ENCODE data around the gene MFAP1.

Gene MFAP1

DNA sequence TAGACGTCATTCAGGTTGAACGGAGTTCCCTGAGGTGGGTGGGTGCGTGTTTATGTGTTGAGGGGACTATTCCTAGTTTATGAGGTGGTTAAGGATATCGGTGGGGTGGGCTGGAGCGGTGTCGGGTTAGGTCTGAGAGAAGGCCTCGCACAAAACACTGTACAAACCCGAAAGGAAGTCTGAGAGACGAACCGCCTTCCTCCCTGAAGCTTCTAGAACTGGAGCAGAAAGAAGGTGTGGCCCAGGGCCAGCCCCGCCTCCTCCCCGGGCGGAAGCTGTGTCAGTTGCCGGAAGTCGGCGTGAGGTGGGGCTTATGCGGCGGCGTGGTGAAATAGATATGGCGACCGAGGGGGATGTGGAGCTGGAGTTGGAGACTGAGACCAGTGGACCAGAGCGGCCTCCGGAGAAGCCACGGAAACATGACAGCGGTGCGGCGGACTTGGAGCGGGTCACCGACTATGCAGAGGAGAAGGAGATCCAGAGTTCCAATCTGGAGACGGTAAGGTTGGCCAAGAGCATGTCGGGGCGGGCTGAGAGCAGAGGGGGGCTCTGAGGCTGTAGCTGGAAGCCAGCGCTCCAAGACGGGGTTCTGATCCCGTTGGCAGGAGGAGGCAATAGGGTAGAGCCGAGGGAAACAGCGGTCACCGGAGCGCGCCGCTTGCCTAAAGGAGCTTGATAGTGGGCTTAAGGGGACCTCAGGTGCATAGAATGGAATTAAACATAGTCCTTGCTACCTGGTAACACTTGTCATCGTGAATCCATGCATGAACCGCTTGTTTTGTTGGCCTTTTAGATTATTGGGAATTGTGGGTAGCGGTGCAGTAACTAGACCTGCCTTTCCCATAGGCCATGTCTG, 24.0 kb downstream of the MFAP1 start, which contains the start of gene HYPK:
HYPK (plus strand) TSS at position 314 of the 856 bp plus-strand sequence; CDS start at position 338, 24 bp downstream.
- Histone ChIP-seq H3K9me3 (no peaks in the 10 kb centered on the region), H3K4me1 (peaks cover 6% of the 10 kb centered on the region), H3K4me3 (peak within 1 kb of the TSS; percentile 75), H3K27me3 (ENCODE audit: low read depth) (no peaks in the 10 kb centered on the region), H3K36me3 (replicated peaks) (peaks cover 61% of the 10 kb centered on the region)
- in situ Hi-C loops (cut with MboI; ENCODE audit: low sequenced_read_pairs): no loop called here
- peak; percentile 72 to 94 for DNase-seq (ENCODE audit: low spot score in 2 of 2)

DNA sequence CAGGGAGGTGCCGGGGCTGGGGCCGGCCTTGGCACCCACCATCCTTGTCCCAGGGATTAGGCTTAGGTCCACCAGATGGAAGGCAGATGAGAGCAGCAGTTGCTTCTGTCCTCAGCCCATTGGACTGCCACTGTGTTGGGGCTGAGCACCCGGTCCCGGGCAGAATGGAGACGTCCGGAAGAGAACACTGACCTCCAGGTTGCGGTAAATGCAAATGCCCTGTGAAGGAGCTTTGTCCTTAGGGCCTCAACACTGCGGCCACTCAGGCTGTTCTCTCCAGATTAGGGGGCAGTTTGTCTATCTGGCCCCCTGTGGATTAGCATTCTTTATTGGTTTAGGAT, 24.6 kb downstream of the MFAP1 start, which contains the start of gene SERINC4:
SERINC4 (minus strand) TSS at position 276 of the 341 bp plus-strand sequence; CDS start at position 42, 234 bp downstream.
- peak within 1 kb of the TSS; percentile 75 for H3K4me3 ChIP-seq
- in situ Hi-C loops (cut with MboI; ENCODE audit: low sequenced_read_pairs): no loop called here
- no peaks in the 10 kb centered on the region for H3K9me3 ChIP-seq
- DNase-seq (ENCODE audit: low spot score in 2 of 2): no peak
- H3K36me3 ChIP-seq (replicated peaks): peaks cover 61% of the 10 kb centered on the region
- H3K4me1 ChIP-seq: peaks cover 6% of the 10 kb centered on the region
- H3K27me3 ChIP-seq (ENCODE audit: low read depth): no peaks in the 10 kb centered on the region

DNA sequence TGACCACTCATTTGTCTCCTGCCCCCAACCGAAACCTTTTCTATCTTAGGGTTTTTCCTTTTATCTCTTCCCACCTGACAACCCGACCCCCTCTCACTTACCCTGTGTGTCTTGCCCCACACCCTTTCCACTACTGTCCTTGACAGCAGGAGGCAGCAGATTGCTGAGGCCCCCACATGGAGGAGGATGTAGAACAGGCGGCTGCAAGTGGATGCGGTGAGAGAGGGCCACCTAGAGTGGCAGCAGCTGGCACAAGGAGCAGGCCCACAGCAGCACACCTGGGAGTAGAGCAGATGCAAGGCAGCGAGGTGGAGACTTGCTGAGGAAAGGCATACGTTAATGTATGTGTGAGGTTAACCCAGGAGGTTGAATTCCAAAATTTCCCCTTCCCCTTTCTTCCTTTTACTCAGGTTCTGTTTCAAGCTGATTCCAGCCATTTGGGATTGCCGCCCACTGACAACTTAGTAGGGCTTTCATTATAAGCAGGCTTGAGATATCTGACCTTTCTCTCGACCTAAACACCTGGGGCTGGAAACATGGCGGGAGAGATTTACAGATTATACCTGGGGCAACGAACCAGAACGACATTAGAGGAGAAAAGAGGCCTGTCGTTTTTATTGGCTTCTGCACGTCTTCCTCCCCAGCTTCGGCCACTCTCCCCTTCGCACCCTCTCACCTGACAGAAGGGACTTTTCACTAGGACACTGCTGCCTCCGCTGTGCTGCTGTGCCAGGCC, 25.1 kb downstream of the MFAP1 start:
- peaks cover 61% of the 10 kb centered on the region for H3K36me3 ChIP-seq (replicated peaks)
- H3K4me3 ChIP-seq: no peak overlapping the region
- peaks cover 6% of the 10 kb centered on the region for H3K4me1 ChIP-seq
- in situ Hi-C loops (cut with MboI; ENCODE audit: low sequenced_read_pairs): no loop called here
- DNase-seq (ENCODE audit: low spot score in 2 of 2): no peak
- H3K27me3 ChIP-seq (ENCODE audit: low read depth): no peaks in the 10 kb centered on the region
- no peaks in the 10 kb centered on the region for H3K9me3 ChIP-seq

DNA sequence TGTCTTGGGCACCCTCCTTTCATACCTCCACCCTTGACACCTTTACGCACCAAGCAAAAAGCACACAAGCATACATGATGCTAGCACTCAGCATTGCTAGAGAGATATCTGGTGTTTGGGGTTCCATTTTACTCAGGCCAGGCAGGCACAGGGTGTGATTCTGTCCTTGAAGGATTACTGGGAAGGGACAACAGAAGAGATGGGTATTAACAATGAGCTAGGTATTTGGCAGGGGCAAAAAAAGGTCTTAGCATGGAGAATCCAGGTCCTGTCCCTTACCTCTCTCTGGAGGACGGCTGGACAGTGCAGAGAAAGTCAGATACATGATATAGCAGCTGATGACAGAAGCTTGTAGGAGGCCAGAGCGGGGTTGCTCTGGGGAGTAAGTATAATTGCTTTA, 27.9 kb downstream of the MFAP1 start:
- peaks cover 68% of the 10 kb centered on the region for H3K36me3 ChIP-seq (replicated peaks)
- H3K9me3 ChIP-seq: no peaks in the 10 kb centered on the region
- no peak overlapping the region for H3K4me3 ChIP-seq
- no peaks in the 10 kb centered on the region for H3K27me3 ChIP-seq (ENCODE audit: low read depth)
- DNase-seq (ENCODE audit: low spot score in 2 of 2): no peak
- in situ Hi-C loops (cut with MboI; ENCODE audit: low sequenced_read_pairs): no loop called here
- H3K4me1 ChIP-seq: peaks cover 13% of the 10 kb centered on the region

DNA sequence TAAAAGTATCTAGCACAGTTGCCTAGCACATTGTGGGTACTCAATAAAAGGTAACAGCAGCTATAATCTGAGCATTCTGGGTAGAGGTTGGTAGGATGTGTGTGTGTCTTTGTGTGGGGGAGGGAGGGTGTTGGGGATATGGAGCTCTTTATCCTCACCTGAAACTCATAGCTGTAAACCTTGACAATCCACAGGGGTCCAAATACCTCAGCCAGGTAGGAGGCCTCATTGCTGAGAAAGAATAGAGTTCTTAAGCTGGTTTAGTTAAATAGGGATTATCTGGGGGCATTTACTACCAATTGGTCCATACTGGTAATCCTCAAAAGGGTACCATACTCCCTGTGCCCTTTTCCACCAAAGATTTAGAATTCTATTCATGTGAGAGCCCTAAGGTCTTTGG, 28.5 kb downstream of the MFAP1 start:
- DNase-seq (ENCODE audit: low spot score in 2 of 2): no peak
- no peak overlapping the region for H3K4me3 ChIP-seq
- H3K27me3 ChIP-seq (ENCODE audit: low read depth): no peaks in the 10 kb centered on the region
- no peaks in the 10 kb centered on the region for H3K9me3 ChIP-seq
- in situ Hi-C loops (cut with MboI; ENCODE audit: low sequenced_read_pairs): no loop called here
- peaks cover 16% of the 10 kb centered on the region for H3K4me1 ChIP-seq
- H3K36me3 ChIP-seq (replicated peaks): peaks cover 66% of the 10 kb centered on the region

DNA sequence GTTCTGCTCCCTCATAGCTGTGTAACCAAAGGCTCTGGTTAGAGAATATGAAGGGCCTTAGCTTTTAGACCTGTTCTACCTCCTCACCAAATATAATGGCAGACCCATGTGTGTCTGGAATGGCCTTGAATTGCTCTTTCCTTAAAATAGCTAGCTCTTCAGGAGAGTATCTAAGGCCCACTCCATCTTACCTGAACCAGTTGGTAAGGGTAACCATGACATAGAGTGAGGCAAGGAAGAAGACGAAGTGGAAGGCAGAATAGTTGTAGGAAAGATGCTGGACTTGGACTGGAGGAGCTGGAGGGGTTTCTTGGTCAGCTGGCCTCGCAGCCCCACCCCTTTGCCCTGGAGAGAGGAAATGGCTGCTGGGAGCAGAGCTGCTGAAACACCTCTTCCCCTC, 29.3 kb downstream of the MFAP1 start:
- Histone ChIP-seq H3K9me3 (no peaks in the 10 kb centered on the region), H3K4me3 (no peak overlapping the region), H3K36me3 (replicated peaks) (peaks cover 63% of the 10 kb centered on the region), H3K4me1 (peaks cover 15% of the 10 kb centered on the region), H3K27me3 (ENCODE audit: low read depth) (no peaks in the 10 kb centered on the region)
- no peak for DNase-seq (ENCODE audit: low spot score in 2 of 2)
- in situ Hi-C loops (cut with MboI; ENCODE audit: low sequenced_read_pairs): no loop called here

DNA sequence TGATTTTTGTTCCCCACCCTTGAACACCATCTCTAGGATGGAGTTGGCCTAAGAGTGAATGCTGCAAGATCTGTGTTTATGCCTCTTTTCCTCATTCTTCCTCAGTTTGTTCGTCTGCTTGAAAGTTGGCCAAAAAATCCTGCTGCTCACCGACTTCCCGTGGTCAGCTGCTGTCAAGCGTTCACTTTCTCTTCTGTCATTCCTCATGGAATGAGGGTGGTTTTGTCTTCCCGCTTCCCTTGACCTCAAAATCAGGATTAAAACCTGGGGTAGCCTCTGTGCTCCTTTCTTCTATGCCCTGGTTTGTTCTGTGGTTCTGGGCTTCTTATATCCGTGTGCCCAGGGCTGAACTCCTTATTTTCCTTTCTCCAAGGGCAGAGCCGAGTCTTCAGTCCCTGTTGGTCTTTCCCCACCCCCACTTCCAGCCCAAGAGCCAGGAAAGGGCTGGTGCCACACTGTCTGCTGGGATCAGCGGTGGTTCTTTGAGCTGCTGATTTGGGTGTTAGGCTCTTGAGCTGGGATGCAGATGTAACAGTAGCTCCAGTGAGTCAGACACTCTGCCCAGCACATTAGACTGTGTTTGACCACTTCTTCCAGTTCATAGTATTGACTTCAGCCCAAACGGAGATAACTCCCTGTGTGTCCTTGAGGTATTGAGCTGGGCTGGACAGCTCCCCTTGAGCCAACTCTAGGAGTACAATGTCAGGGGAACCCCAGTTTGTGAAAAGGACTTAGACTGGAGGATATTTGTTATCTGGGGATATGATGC, 30.0 kb downstream of the MFAP1 start:
- Histone ChIP-seq H3K4me1 (peaks cover 10% of the 10 kb centered on the region), H3K36me3 (replicated peaks) (peaks cover 55% of the 10 kb centered on the region), H3K27me3 (ENCODE audit: low read depth) (no peaks in the 10 kb centered on the region), H3K4me3 (no peak overlapping the region), H3K9me3 (no peaks in the 10 kb centered on the region)
- no peak for DNase-seq (ENCODE audit: low spot score in 2 of 2)
- in situ Hi-C loops (cut with MboI; ENCODE audit: low sequenced_read_pairs): no loop called here

DNA sequence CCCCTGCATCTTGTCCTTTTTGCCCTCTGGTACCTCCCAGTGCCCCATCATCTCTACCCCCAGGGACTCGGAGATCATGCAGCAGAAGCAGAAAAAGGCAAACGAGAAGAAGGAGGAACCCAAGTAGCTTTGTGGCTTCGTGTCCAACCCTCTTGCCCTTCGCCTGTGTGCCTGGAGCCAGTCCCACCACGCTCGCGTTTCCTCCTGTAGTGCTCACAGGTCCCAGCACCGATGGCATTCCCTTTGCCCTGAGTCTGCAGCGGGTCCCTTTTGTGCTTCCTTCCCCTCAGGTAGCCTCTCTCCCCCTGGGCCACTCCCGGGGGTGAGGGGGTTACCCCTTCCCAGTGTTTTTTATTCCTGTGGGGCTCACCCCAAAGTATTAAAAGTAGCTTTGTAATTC, 30.8 kb downstream of the MFAP1 start:
- Histone ChIP-seq H3K4me3 (peak overlapping the region; percentile 98), H3K27me3 (ENCODE audit: low read depth) (no peaks in the 10 kb centered on the region), H3K36me3 (replicated peaks) (peaks cover 47% of the 10 kb centered on the region), H3K9me3 (no peaks in the 10 kb centered on the region), H3K4me1 (peaks cover 12% of the 10 kb centered on the region)
- DNase-seq (ENCODE audit: low spot score in 2 of 2): no peak
- in situ Hi-C loops (cut with MboI; ENCODE audit: low sequenced_read_pairs): no loop called here

DNA sequence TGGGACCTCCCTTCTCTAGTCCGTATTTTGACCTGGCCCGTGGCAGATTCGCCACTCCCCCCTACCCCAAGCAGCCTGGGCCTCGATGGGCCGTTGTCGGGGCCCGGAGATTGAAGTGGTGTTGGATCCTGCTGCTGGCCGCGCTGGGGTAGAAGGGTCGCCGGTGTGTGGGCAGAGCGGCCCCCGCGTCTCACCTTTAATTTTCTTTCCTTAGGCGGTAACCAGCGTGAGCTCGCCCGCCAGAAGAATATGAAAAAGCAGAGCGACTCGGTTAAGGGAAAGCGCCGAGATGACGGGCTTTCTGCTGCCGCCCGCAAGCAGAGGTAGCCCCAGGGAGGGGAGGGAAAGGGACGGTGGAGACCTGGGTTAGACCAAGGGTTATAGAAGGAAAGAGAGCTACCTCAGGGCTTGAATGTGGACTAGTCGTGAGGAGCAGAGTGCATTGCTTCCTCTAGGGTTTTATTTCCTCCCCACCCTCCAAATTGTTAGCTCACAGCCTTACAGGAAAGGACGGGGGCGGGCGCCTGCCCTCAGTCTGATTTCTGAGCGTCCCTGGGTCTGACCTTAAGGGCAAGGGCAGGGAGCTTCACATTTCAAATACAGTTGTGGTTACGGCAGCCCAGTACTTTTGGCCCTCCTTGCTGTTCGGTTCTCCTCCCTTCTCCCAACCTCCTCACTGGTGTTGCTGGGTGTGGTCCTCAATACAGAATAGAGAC, 31.6 kb downstream of the MFAP1 start:
- no peaks in the 10 kb centered on the region for H3K9me3 ChIP-seq
- no peak for DNase-seq (ENCODE audit: low spot score in 2 of 2)
- H3K4me1 ChIP-seq: peaks cover 18% of the 10 kb centered on the region
- peak overlapping the region; percentile 98 for H3K4me3 ChIP-seq
- H3K27me3 ChIP-seq (ENCODE audit: low read depth): no peaks in the 10 kb centered on the region
- peaks cover 45% of the 10 kb centered on the region for H3K36me3 ChIP-seq (replicated peaks)
- in situ Hi-C loops (cut with MboI; ENCODE audit: low sequenced_read_pairs): no loop called here

DNA sequence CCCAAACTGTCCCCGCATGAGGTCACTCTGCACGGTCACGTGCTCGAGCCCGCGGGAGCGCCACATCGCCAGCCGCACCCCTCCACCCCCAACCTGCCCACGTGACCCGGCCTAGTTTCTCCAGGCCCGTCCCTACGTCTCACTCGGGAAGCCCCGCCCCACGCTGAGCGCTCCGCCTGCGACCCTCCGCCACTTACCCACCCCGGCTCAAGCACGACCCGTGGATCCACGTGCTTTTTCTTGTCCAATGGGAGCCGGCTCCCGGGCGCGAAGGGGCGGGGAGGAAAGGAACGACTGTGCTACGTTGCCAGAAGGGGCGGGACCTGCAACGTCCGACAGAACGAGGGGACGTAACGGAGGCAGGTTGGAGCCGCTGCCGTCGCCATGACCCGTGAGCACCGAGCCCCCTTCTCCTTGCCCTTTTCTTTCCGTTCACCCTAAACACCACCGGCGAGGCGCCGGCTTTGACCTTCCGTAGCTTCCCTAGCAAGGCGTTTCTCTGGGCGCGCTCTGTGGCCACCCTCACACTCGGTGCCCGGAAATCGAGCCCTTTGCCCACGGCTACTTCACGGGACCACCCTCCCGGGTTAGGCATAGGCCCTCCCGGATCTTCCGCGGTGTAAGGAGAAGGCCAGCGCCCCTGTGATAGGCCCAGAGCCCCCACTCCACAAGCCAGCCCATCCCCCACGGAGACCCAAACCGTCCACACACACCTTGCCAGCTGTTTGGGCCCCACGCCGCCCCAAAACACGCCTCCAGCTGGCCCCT, 32.3 kb downstream of the MFAP1 start, which contains the start of gene SERF2:
SERF2 (plus strand) TSS at position 328 of the 768 bp plus-strand sequence; CDS start at position 385, 57 bp downstream.
- in situ Hi-C loops (cut with MboI; ENCODE audit: low sequenced_read_pairs): no loop called here
- Histone ChIP-seq H3K36me3 (replicated peaks) (peaks cover 45% of the 10 kb centered on the region), H3K4me1 (peaks cover 19% of the 10 kb centered on the region), H3K9me3 (no peaks in the 10 kb centered on the region), H3K4me3 (peak within 1 kb of the TSS; percentile 98), H3K27me3 (ENCODE audit: low read depth) (no peaks in the 10 kb centered on the region)
- peak; percentile 97 to 100 for DNase-seq (ENCODE audit: low spot score in 2 of 2)

DNA sequence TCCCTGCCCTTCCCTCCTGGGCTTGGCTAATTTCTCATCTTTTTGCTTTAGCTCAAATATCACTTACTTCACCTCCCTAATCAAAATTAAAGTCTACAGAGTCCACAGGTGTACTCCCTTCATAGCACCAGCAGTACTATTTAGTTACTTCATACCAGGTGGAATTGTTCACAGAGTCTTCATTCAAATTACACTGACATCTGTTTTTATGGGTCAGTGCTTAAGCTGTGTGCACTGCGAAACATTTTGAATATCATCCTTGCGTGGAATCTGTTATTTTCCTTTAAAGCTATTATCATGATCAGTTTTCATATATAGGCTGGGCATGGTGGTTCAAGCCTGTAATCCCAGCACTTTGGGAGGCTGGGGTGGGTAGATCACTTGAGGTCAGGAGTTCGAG, 35.1 kb downstream of the MFAP1 start:
- in situ Hi-C loops (cut with MboI; ENCODE audit: low sequenced_read_pairs): no loop called here
- H3K4me3 ChIP-seq: no peak overlapping the region

DNA sequence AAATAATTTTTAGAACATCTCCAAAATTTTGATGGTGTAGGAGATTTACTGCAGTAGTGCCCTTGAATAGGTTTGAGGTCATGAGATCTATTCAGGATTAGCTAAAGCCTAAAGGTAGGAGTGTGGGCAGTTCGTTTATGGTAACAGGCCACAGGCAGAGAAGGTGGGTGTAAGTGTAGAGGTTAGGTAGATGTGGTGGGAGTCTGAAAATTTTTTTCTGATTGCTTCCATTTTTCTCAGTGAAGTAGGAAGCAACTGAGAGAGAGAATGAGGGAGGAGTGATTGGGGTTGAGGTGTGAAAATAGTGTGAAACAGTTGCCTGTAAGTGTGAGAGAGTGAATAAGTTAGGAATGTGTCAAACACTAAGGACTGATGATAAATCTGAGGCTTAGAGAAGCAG, 45.5 kb downstream of the MFAP1 start:
- H3K27me3 ChIP-seq (ENCODE audit: low read depth): no peaks in the 10 kb centered on the region

More for the DNA sequence above, 35.1 kb downstream of the MFAP1 start:
- no peak for DNase-seq (ENCODE audit: low spot score in 2 of 2)
- Histone ChIP-seq H3K27me3 (ENCODE audit: low read depth) (no peaks in the 10 kb centered on the region), H3K36me3 (replicated peaks) (peaks cover 21% of the 10 kb centered on the region), H3K9me3 (no peaks in the 10 kb centered on the region), H3K4me1 (peaks cover 19% of the 10 kb centered on the region)

More for the DNA sequence above, 45.5 kb downstream of the MFAP1 start:
- in situ Hi-C loops (cut with MboI; ENCODE audit: low sequenced_read_pairs): no loop called here
- H3K9me3 ChIP-seq: no peaks in the 10 kb centered on the region
- DNase-seq (ENCODE audit: low spot score in 2 of 2): no peak
- H3K4me3 ChIP-seq: no peak overlapping the region
- peaks cover 20% of the 10 kb centered on the region for H3K4me1 ChIP-seq
- H3K36me3 ChIP-seq (replicated peaks): peaks cover 7% of the 10 kb centered on the region; the same call in 1 of the 2 replicates
